HG03457 (cell line): ENCODE results near the gene PALM2AKAP2.
"Not testable (repeated sequence)": the region's sequence is repeated elsewhere in the genome, so short reads cannot be mapped to it uniquely, and the experiment has no call there.

Source experiments
- ATAC-seq: cut with Tn5 transposase; IDR thresholded peaks from one replicate; pipeline ENCODE4 v1.9.1; 2021; ENCODE audit warnings: moderate number of reproducible peaks; ENCODE audit not compliant: unreplicated experiment

Gene PALM2AKAP2

GRCh38 chr9:109802491-109802890 is 22.5 kb downstream of the PALM2AKAP2 start:
- ATAC-seq: no peak

- ATAC-seq: no peak
These were observed 25.1 kb downstream of the PALM2AKAP2 start for GRCh38 chr9:109805050-109805449.

DNA sequence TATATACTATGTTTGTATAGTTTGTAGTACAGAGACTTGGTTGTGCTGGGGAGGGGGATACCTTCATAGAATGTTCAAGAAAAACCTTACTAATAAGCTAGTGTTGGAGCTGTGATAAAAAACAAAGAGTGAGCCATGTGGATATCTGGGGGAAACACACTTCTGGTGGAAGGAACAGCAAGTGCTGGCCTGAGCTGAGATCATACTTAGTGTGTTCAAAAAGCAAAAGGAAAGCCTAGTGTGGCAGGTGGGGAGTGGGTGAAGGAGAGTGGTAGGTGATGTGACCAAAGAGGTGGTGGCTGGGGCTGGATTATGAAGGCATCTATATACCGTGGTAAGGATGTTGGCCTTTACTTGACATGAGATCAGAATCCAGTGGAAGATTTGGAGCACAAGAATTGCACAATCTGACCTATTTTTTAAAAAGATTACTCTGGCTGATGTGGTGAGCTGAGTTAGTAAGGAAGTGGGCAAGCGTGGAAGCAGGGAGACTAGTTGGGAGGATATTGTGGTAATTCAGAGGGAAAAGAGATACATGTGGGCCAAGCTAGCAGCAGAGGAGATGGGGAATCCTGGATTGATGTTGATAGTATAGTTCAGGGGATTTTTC is 26.6 kb downstream of the PALM2AKAP2 start:
- ATAC-seq: no peak

- ATAC-seq: no peak
These were observed 31.9 kb downstream of the PALM2AKAP2 start for GRCh38 chr9:109811876-109812275.

DNA sequence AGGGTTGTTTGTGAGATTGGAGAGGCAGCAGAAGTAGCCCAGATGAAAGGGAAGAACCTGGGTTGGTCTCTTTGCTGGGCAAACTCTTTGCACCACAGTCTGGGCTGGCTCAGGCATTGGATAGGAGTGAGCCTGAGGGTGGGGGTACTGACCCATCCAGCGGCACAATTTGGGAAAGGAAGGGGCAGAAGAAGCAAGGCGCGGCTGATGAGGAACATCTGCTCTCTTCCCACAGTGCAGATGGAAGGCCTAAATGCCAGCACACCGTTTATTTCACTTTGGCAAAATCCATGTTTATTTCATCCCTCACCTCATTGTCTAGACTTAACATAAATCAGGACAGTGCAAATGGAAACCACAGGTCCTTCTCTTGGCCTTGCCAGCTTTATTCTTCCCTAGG is 32.3 kb downstream of the PALM2AKAP2 start:
- no peak for ATAC-seq

- no peak for ATAC-seq
These were observed 32.9 kb downstream of the PALM2AKAP2 start for GRCh38 chr9:109812818-109813281.

GRCh38 chr9:109813303-109813702 is 33.3 kb downstream of the PALM2AKAP2 start:
- no peak for ATAC-seq

- no peak for ATAC-seq
These were observed 33.8 kb downstream of the PALM2AKAP2 start for GRCh38 chr9:109813829-109814228.

DNA sequence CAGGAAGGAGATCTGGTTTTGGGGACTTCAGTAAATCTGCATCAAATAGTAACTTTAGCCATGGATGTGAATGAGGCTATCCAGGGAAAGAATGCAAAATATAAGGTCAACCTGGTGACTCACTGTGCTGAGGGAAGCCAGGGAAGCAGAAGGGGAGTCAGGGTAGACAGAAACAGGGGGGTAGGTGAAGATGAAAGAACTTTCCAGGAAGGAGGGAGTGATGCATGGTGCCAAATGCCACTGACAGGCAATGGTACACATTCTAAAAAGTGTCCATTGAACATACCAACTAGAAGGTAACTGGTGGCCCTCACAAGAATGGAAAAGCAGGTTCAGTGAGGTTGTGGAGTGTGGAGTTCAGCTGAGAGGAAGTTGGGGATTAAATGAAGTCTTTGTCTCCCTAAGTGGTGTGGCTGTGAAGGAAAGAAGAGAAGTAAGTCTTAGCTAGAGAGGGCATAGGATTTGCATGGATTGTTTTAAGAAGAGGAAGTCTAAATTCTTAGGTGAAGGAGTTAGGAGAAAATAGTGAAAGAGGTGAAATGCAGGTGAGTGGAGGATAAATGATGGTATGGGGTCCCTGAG is 35.5 kb downstream of the PALM2AKAP2 start:
- no peak for ATAC-seq

- no peak for ATAC-seq
These were observed 36.5 kb downstream of the PALM2AKAP2 start for GRCh38 chr9:109816490-109816889.

- ATAC-seq: no peak
These were observed 37.3 kb downstream of the PALM2AKAP2 start for GRCh38 chr9:109817146-109817845.

- ATAC-seq: no peak
These were observed 38.0 kb downstream of the PALM2AKAP2 start for GRCh38 chr9:109817846-109818472.

DNA sequence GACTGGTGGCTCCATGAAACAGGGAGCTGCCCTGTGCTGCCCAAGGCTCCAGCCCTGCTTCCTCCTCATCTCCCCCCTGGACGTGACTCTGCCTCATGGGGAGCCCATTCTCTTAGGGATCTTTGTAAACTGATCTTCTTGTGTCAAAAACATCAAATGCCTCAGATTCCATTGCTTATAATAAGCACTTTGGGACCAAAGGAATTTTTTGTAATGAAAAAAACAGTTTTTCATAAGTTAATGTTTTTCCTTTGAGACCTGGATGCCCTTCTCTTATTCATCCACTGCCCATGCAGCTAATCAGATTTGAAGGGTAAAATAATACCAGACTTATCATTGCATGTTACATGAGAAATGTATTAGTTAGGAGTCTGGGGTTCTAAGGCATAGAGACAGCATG is 41.7 kb downstream of the PALM2AKAP2 start:
- ATAC-seq: no peak

DNA sequence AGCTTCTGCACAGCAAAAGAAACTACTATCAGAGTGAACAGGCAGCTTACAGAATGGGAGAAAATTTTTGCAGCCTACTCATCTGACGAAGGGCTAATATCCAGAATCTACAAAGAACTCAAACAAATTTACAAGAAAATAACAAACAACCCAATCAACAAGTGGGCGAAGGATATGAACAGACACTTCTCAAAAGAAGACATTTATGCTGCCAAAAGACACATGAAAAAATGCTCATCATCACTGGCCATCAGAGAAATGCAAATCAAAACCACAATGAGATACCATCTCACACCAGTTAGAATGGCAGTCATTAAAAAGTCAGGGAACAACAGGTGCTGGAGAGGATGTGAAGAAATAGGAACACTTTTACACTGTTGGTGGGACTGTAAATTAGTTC is 45.4 kb downstream of the PALM2AKAP2 start:
- ATAC-seq: not testable (repeated sequence)

GRCh38 chr9:109826559-109826958 is 46.6 kb downstream of the PALM2AKAP2 start:
- no peak for ATAC-seq

- no peak for ATAC-seq
These were observed 48.3 kb downstream of the PALM2AKAP2 start for GRCh38 chr9:109828254-109828653.
